H1 (cell line): ENCODE measurements around the gene ARFGEF3. TPM values are rescaled to one million over a fixed set of nuclear protein-coding genes. Genes with fewer than 3 reads are reported as not detected.

ENCODE experiments used
- CTCF ChIA-PET: fragments of 300-600 bp; sonication (Branson Sonifier 250); formaldehyde crosslinking; loops from one replicate; lab custom pipeline; 2021; ENCODE audit not compliant: partially characterized antibody; lab: Charles Lee
- POLR2A ChIA-PET: fragments of 300-600 bp; sonication (Branson Sonifier 250); formaldehyde crosslinking; loops from one replicate; lab custom pipeline; 2021; ENCODE audit warnings: inconsistent platforms; ENCODE audit not compliant: partially characterized antibody; lab: Charles Lee
- DNase-seq, 2 experiments: peaks; one replicate each; pipeline versions ENCODE4 v3.0.0 to v3.0.0-alpha.2; 2010 to 2022; ENCODE audit warnings: low spot score in 2 of 2, low read depth in 1 of 2, mixed read lengths in 1 of 2
- FAIRE-seq: peaks from 2 replicates; lab custom pipeline; 2011; peaks lifted over from hg19 to GRCh38; lab: Jason Lieb, UNC
- H2AFZ ChIP-seq: 2 replicates; pipeline ENCODE4 v1.8.1; 2012; ENCODE audit warnings: low read length, inconsistent platforms
- H2AK5ac ChIP-seq: 2 replicates; pipeline ENCODE4 v1.6.1; 2013; ENCODE audit warnings: low read depth, low read length
- H2BK120ac ChIP-seq: replicated peaks from 2 replicates; pipeline ENCODE3; 2013; ENCODE audit warnings: low read depth, low read length, inconsistent platforms
- H2BK12ac ChIP-seq: 2 replicates; pipeline ENCODE4 v1.6.1; 2013; ENCODE audit warnings: low read depth, low read length
- H2BK15ac ChIP-seq: 2 replicates; pipeline ENCODE4 v1.6.1; 2013; ENCODE audit warnings: low read length
- H2BK20ac ChIP-seq: 2 replicates; pipeline ENCODE4 v1.6.1; 2013; ENCODE audit warnings: low read length
- H2BK5ac ChIP-seq: 2 replicates; pipeline ENCODE4 v1.6.1; 2013; ENCODE audit warnings: low read depth, low read length
- H3K14ac ChIP-seq: 2 replicates; pipeline ENCODE4 v1.6.1; 2013; ENCODE audit warnings: inconsistent platforms; ENCODE audit not compliant: insufficient read length
- H3K18ac ChIP-seq: 2 replicates; pipeline ENCODE4 v1.6.1; 2013; ENCODE audit warnings: low read length; ENCODE audit errors: extremely low read depth
- H3K23ac ChIP-seq: 2 replicates; pipeline ENCODE4 v1.6.1; 2013; ENCODE audit warnings: inconsistent platforms; ENCODE audit not compliant: insufficient read length
- H3K23me2 ChIP-seq: 2 replicates; pipeline ENCODE4 v1.6.1; 2013; ENCODE audit warnings: low read depth, low read length
- H3K27ac ChIP-seq: 2 replicates; pipeline ENCODE4 v1.6.1; 2011; ENCODE audit warnings: low read depth, low read length, inconsistent platforms
- H3K27me3 ChIP-seq, 4 experiments: replicated peaks in 1 of 4; 1 replicate in 1 of 4; 2 replicates in 3 of 4; pipeline versions ENCODE4 v1.6.1 to v1.8.1; 2011 to 2013; ENCODE audit warnings: low read length in 3 of 4, mild to moderate bottlenecking in 3 of 4, inconsistent platforms in 2 of 4, mixed read lengths in 2 of 4, moderate library complexity in 1 of 4; ENCODE audit not compliant: control insufficient read depth in 3 of 4, insufficient read depth in 3 of 4; ENCODE audit errors: extremely low read depth in 1 of 4
- H3K36me3 ChIP-seq, 4 experiments: 2 replicates each; pipeline versions ENCODE4 v1.6.1 to v1.8.1; 2011 to 2013; ENCODE audit warnings: mild to moderate bottlenecking in 4 of 4, low read length in 3 of 4, moderate library complexity in 2 of 4, control low read depth in 1 of 4, inconsistent platforms in 1 of 4; ENCODE audit not compliant: insufficient read depth in 4 of 4, control insufficient read depth in 2 of 4
- H3K4ac ChIP-seq: replicated peaks from 2 replicates; pipeline ENCODE3; 2013; ENCODE audit warnings: low read length, low read depth, mixed read lengths, inconsistent platforms; ENCODE audit not compliant: insufficient read length
- H3K4me1 ChIP-seq, 4 experiments: replicated peaks in 1 of 4; 1 replicate in 1 of 4; 2 replicates in 3 of 4; pipeline versions ENCODE4 v1.6.1 to v1.8.1; 2011 to 2013; ENCODE audit warnings: low read length in 3 of 4, inconsistent platforms in 2 of 4, mixed read lengths in 1 of 4; ENCODE audit not compliant: insufficient read depth in 4 of 4, control insufficient read depth in 3 of 4
- H3K4me2 ChIP-seq, 2 experiments: 2 replicates each; pipeline versions ENCODE4 v1.6.1 to v1.8.1; 2011 to 2013; ENCODE audit warnings: low read depth in 2 of 2, low read length in 2 of 2, control low read depth in 1 of 2, inconsistent platforms in 1 of 2, mild to moderate bottlenecking in 1 of 2; ENCODE audit not compliant: insufficient read depth in 1 of 2
- H3K4me3 ChIP-seq, 4 experiments: fragments of 200-600, 300-600 bp in 1 of 4; sonication (generic), shearing (Covaris generic), sonication (Bioruptor Twin) in 1 of 4; 2 replicates each; pipeline versions ENCODE4 v1.5.1 to v1.8.1; 2011 to 2016; ENCODE audit warnings: low read length in 4 of 4, low read depth in 3 of 4, control low read depth in 2 of 4, inconsistent platforms in 2 of 4, mild to moderate bottlenecking in 2 of 4, mixed read lengths in 1 of 4, moderate library complexity in 1 of 4; ENCODE audit not compliant: insufficient read depth in 2 of 4; ENCODE audit errors: extremely low read depth in 1 of 4
- H3K56ac ChIP-seq: replicated peaks from 2 replicates; pipeline ENCODE3; 2013; ENCODE audit warnings: low read depth, mild to moderate bottlenecking, mixed read lengths, low read length, inconsistent platforms; ENCODE audit not compliant: insufficient read length
- H3K79me1 ChIP-seq: 2 replicates; pipeline ENCODE4 v1.6.1; 2013; ENCODE audit warnings: low read depth, low read length, control low read depth
- H3K79me2 ChIP-seq, 2 experiments: 2 replicates each; pipeline versions ENCODE4 v1.6.1 to v1.8.1; 2012 to 2013; ENCODE audit warnings: low read length in 2 of 2, mild to moderate bottlenecking in 2 of 2, inconsistent platforms in 1 of 2; ENCODE audit not compliant: insufficient read depth in 2 of 2, control insufficient read depth in 1 of 2
- H3K9ac ChIP-seq, 4 experiments: replicated peaks in 1 of 4; 1 replicate in 1 of 4; 2 replicates in 3 of 4; pipeline versions ENCODE4 v1.6.1 to v1.8.1; 2011 to 2013; ENCODE audit warnings: low read depth in 3 of 4, low read length in 3 of 4, control low read depth in 2 of 4, mild to moderate bottlenecking in 2 of 4, moderate library complexity in 2 of 4, inconsistent platforms in 1 of 4; ENCODE audit errors: extremely low read depth in 1 of 4
- H3K9me3 ChIP-seq, 2 experiments: 2 replicates each; pipeline versions ENCODE4 v1.6.1 to v1.8.1; 2012 to 2013; ENCODE audit warnings: mild to moderate bottlenecking in 2 of 2, moderate library complexity in 2 of 2, control low read depth in 1 of 2, inconsistent platforms in 1 of 2, low read depth in 1 of 2, low read length in 1 of 2, mixed read lengths in 1 of 2; ENCODE audit not compliant: insufficient read depth in 2 of 2
- H4K20me1 ChIP-seq, 2 experiments: replicated peaks in 1 of 2; 2 replicates each; pipeline versions ENCODE3 to v1.8.1; 2011 to 2013; ENCODE audit warnings: inconsistent platforms in 2 of 2, low read length in 2 of 2, mild to moderate bottlenecking in 1 of 2; ENCODE audit not compliant: insufficient read depth in 2 of 2, control insufficient read depth in 1 of 2
- H4K5ac ChIP-seq: 2 replicates; pipeline ENCODE4 v1.6.1; 2013; ENCODE audit warnings: low read length, low read depth, mixed read lengths, inconsistent platforms; ENCODE audit not compliant: insufficient read length
- H4K8ac ChIP-seq: 2 replicates; pipeline ENCODE4 v1.8.0; 2013; ENCODE audit warnings: mild to moderate bottlenecking, moderate library complexity, low read length, inconsistent platforms; ENCODE audit not compliant: insufficient read depth; ENCODE audit errors: extremely low read depth
- H4K91ac ChIP-seq: replicated peaks from 2 replicates; pipeline ENCODE3; 2013; ENCODE audit warnings: low read length, mixed read lengths, inconsistent platforms; ENCODE audit not compliant: insufficient read length
- CBX8 ChIP-seq: fragments of 300-800, 300-1000 bp; sonication (generic); IDR thresholded peaks from 2 replicates; pipeline ENCODE4 v1.7.1; 2016; ENCODE audit warnings: low read depth, low read length, borderline replicate concordance
- CHD2 ChIP-seq: IDR thresholded peaks from 2 replicates; pipeline ENCODE4 v1.6.1; 2012; ENCODE audit warnings: low read length, improper control_type of control experiment
- EP300 ChIP-seq, 2 experiments: IDR thresholded peaks; 1 replicate in 1 of 2; 2 replicates in 1 of 2; pipeline ENCODE4 v1.6.1; 2011 to 2012; ENCODE audit warnings: low read depth in 2 of 2, low read length in 2 of 2, mild to moderate bottlenecking in 2 of 2, borderline replicate concordance in 1 of 2, inconsistent platforms in 1 of 2, moderate library complexity in 1 of 2
- GTF2F1 ChIP-seq: IDR thresholded peaks from 2 replicates; pipeline ENCODE4 v1.6.1; 2012; ENCODE audit warnings: low read depth, low read length, improper control_type of control experiment, borderline replicate concordance
- RNF2 ChIP-seq: fragments of 200-900, 300-1000 bp; sonication (generic); IDR thresholded peaks from 2 replicates; pipeline ENCODE4 v1.7.1; 2016; ENCODE audit warnings: borderline replicate concordance, low read depth, mild to moderate bottlenecking, antibody characterized with exemption, low read length; ENCODE audit not compliant: poor library complexity, severe bottlenecking; ENCODE audit errors: missing control alignments
- TAF1 ChIP-seq: IDR thresholded peaks from 2 replicates; pipeline ENCODE4 v1.6.1; 2011; ENCODE audit warnings: mild to moderate bottlenecking, low read depth, low read length
- WGBS, 2 experiments: shearing (Covaris generic) in 1 of 2; methylation state at CpG; one replicate each; pipeline versions ENCODE4 v1.1.6 to v1.1.7; 2013 to 2015; ENCODE audit warnings: low lambda C conversion rate in 2 of 2, mixed read lengths in 2 of 2, inconsistent platforms in 1 of 2, low coverage in 1 of 2, missing lambda C conversion rate in 1 of 2; ENCODE audit not compliant: insufficient replicate concordance in 2 of 2, insufficient coverage in 1 of 2, insufficient read length in 1 of 2; ENCODE audit errors: extremely low coverage in 1 of 2, missing lambda C conversion rate in 1 of 2; 5-methylcytosine and 5-hydroxymethylcytosine counted together
- polyA plus RNA-seq, 7 experiments: library from polyadenylated mRNA; depleted of rRNA in 3 of 7; stranded (reverse) in 5 of 7; unstranded in 2 of 7; fragments of >200 nt in 5 of 7; fragments of 200-250 nt in 2 of 7; gene quantifications; 1 replicate in 5 of 7; 2 replicates in 1 of 7; 4 replicates in 1 of 7; pipeline versions ENCODE4 v1.2.1 to v1.2.3, GENCODE V29; 2011 to 2013; ENCODE audit warnings: missing spikeins in 2 of 7, mixed read lengths in 2 of 7
- total RNA-seq: library from RNA; stranded (reverse); fragmentation: NEBNext Ultra II Directional; extraction: Animal tissue kit (Norgen Biotek cat#: 25700); gene quantifications from 2 replicates; pipeline ENCODE4 v1.2.1, GENCODE V29; 2021
- TF ChIP-seq, protein P1 (sequence below): IDR thresholded peaks from 2 replicates; pipeline ENCODE4 v1.6.1; 2011; ENCODE audit warnings: low read length, improper control_type of control experiment

ARFGEF3 gene
- total and polyA plus RNA-seq, 2 of the 8 experiments (the other 6 are each of a cell fraction or from before 2014, with no cell fraction given), result 5.8 to 23.2 TPM

DNA sequence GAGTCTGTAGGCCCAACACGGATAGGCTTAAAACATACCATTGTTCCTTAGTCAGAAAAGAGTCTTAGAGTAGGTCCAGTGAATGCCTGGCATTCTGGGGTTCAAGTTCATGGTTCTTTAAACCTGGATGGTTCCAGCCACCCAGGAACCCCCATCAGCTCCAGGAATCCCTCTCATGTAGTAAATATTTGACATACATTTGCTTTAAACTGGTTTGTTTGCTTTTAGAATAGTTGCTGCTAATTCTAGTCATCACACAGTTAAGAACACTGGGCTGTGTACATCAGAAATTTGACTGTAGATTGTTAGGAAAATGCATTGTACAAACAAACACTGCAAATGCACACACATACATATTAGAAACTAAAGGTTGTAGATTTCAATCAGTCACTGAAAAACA, 87.1 kb downstream of the ARFGEF3 start:
- Histone ChIP-seq H3K23me2 (no peaks in the 10 kb centered on the region), H3K14ac (no peak overlapping the region), H2AFZ (no peak overlapping the region), H2AK5ac (no peak overlapping the region), H3K56ac (no peak overlapping the region), H2BK20ac (no peak overlapping the region), H3K4me3 (no peak overlapping the region), H3K79me1 (no peaks in the 10 kb centered on the region), H4K5ac (no peak overlapping the region), H3K18ac (no peak overlapping the region), H3K27me3 (no peaks in the 10 kb centered on the region), H3K79me2 (no peaks in the 10 kb centered on the region), H3K4me1 (no peaks in the 10 kb centered on the region), H3K4ac (no peak overlapping the region), H2BK120ac (no peak overlapping the region), H3K9ac (no peak overlapping the region), H4K91ac (no peak overlapping the region), H2BK5ac (no peak overlapping the region), H4K8ac (no peak overlapping the region), H2BK15ac (no peak overlapping the region), H3K36me3 (no peaks in the 10 kb centered on the region; a peak in 1 of 8 replicates), H3K9me3 (no peaks in the 10 kb centered on the region), H3K27ac (no peak overlapping the region), H3K4me2 (no peak overlapping the region), H4K20me1 (no peaks in the 10 kb centered on the region), H3K23ac (no peak overlapping the region), H2BK12ac (no peak overlapping the region)
- DNase-seq (no peak), FAIRE-seq (no peak)
- 92% methylated on average over 1 of the region's 1 CpG; no CpG with 5 or more reads in 1 of the 2 experiments for WGBS, 2 experiments
- ChIA-PET POLR2A (no interaction called here), CTCF (interaction anchor here (0.8 to 1.7 kb wide), 5 partner anchors 9 to 39 kb away, joined by 3 to 9 read pairs (median 4); no protein-coding TSS in a partner anchor)
- TF ChIP-seq RNF2 (no peak), EP300 (IDR thresholded peaks at IDR 0.05; ENCODE audit: borderline replicate concordance in 1 of 2, low read depth in 2 of 2, low read length in 2 of 2) (no peak), GTF2F1 (no peak), CBX8 (no peak), CHD2 (no peak), TAF1 (no peak)
- TF ChIP-seq, protein P1, sequence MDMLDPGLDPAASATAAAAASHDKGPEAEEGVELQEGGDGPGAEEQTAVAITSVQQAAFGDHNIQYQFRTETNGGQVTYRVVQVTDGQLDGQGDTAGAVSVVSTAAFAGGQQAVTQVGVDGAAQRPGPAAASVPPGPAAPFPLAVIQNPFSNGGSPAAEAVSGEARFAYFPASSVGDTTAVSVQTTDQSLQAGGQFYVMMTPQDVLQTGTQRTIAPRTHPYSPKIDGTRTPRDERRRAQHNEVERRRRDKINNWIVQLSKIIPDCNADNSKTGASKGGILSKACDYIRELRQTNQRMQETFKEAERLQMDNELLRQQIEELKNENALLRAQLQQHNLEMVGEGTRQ, result no peak
